Measurements from ENCODE around the gene BAIAP2L1. TPM values are rescaled to one million over a fixed set of nuclear protein-coding genes. Genes with fewer than 3 reads are reported as not detected.

BAIAP2L1 gene
- total RNA-seq, 2 experiments from 2014 or later, result 1.7 to 2.3 TPM

DNA sequence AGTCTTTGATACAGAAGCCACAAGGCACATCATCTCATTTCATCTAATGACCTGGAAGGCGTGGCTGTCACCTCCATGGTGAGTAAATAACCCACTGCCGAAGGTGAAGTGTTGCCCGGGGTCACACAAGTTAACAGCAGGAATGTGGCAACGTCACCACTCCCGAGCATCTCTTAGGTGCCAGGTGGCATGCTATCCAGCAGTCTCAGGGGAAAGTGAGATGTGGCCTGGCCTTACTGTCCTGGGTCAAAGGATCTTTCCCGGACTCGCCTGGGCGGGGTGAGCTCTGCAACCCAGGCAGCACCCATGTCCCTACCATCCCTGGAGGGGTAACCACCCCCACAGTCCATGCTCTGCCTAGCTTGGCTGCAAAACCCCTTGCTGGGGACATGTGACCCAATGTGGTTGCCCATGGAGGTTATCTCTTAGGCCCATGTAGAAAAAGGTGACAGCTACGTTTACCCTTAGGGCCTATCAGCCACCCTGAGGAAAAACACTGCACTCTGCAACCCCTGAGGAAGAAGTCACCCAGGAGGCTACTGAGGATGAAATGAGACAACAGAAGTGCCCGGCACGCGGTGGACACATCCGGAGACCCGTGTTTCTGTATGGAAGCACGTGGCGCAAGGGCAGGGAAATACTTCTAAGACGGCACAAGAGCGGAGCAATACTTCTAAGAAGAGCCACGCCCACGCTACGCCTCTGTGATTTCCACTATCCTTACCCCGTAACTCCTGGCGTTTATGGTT is 52.0 kb downstream of the BAIAP2L1 start:
- intact Hi-C loops (cut with micrococcal nuclease), result no loop called here
- no peak overlapping the region for H3K4me3 Mint-ChIP-seq
- CTCF ChIA-PET, result no interaction called here
- H3K27me3 Mint-ChIP-seq, result peaks cover under 1% of the 10 kb centered on the region
- no peaks in the 10 kb centered on the region for H3K9me3 Mint-ChIP-seq
- ATAC-seq (no peak), DNase-seq (no peak)
- POLR2A ChIA-PET, result no interaction called here
- peaks cover 4% of the 10 kb centered on the region for H3K4me1 Mint-ChIP-seq (ENCODE audit: low read depth)
- TF ChIP-seq, protein P1, sequence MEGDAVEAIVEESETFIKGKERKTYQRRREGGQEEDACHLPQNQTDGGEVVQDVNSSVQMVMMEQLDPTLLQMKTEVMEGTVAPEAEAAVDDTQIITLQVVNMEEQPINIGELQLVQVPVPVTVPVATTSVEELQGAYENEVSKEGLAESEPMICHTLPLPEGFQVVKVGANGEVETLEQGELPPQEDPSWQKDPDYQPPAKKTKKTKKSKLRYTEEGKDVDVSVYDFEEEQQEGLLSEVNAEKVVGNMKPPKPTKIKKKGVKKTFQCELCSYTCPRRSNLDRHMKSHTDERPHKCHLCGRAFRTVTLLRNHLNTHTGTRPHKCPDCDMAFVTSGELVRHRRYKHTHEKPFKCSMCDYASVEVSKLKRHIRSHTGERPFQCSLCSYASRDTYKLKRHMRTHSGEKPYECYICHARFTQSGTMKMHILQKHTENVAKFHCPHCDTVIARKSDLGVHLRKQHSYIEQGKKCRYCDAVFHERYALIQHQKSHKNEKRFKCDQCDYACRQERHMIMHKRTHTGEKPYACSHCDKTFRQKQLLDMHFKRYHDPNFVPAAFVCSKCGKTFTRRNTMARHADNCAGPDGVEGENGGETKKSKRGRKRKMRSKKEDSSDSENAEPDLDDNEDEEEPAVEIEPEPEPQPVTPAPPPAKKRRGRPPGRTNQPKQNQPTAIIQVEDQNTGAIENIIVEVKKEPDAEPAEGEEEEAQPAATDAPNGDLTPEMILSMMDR (IDR thresholded peaks at IDR 0.05), result no peak
- no peaks in the 10 kb centered on the region for H3K36me3 Mint-ChIP-seq (ENCODE audit: low read depth)
- no peak overlapping the region for H3K27ac Mint-ChIP-seq

DNA sequence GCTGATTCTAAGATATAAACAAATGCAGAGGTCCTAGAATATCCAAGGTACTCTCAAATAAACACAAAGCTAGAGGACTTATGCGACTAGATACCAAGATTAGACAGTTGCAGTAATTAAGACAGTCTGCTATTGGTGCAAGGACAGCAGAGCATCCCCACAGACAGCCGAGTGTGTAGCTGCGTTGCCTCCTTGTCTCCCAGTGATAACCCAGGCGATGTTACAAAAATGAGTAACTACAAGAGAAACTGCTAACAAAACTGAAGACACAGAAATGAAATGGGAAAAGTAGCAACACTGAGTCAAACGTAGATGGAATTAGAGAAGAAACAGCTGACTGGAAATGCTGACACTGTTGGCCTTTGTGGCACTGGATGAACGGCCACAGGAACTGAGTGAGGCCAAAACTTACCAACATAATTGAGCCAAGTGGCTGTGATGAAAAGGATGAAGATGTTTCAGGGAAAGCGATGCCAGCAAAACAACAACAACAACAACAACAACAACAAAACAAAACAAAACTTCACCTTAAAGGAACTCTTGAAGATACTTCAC is 54.3 kb downstream of the BAIAP2L1 start:
- TF ChIP-seq, protein P1 (IDR thresholded peaks at IDR 0.05), result no peak
- DNase-seq (no peak), ATAC-seq (no peak)
- Mint-ChIP-seq H3K9me3 (no peaks in the 10 kb centered on the region), H3K27me3 (no peaks in the 10 kb centered on the region), H3K4me1 (ENCODE audit: low read depth) (peaks cover 4% of the 10 kb centered on the region), H3K36me3 (ENCODE audit: low read depth) (no peaks in the 10 kb centered on the region), H3K4me3 (no peak overlapping the region), H3K27ac (no peak overlapping the region)
- intact Hi-C loops (cut with micrococcal nuclease), result no loop called here
- ChIA-PET POLR2A (no interaction called here), CTCF (no interaction called here)

GRCh38 chr7:98341106-98341505 is 59.8 kb downstream of the BAIAP2L1 start:
- no peak for ATAC-seq
- intact Hi-C loops (cut with micrococcal nuclease), result no loop called here
- ChIA-PET CTCF (no interaction called here), POLR2A (no interaction called here)
- DNase-seq, result no peak
- no peaks in the 10 kb centered on the region for H3K27me3 Mint-ChIP-seq
- H3K36me3 Mint-ChIP-seq (ENCODE audit: low read depth), result no peaks in the 10 kb centered on the region
- H3K27ac Mint-ChIP-seq, result no peak overlapping the region
- H3K9me3 Mint-ChIP-seq, result peaks cover 2% of the 10 kb centered on the region
- H3K4me3 Mint-ChIP-seq, result no peak overlapping the region
- TF ChIP-seq, protein P1 (IDR thresholded peaks at IDR 0.05), result no peak
- H3K4me1 Mint-ChIP-seq (ENCODE audit: low read depth), result no peaks in the 10 kb centered on the region

DNA sequence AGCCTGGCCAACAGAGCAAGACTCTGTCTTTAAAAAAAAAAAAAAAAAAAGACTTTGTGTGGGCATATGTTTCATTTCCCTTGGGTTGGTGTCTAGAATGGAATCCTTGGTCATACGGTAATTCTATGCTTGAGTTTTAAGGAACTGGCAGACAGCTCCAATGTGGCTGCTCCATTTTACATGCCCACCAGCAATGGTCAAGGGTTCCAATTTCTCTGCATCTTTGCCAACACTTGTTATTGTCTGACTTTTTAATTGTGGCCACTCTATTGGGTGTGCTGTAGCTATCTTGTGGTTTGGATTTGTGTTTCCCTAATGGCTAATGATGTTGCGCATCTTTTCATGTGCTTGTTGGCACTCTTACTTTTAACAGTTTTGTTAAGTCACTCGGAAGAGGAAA is 61.8 kb downstream of the BAIAP2L1 start:
- ChIA-PET POLR2A (no interaction called here), CTCF (no interaction called here)
- H3K27ac Mint-ChIP-seq, result no peak overlapping the region
- no peaks in the 10 kb centered on the region for H3K4me1 Mint-ChIP-seq (ENCODE audit: low read depth)
- H3K36me3 Mint-ChIP-seq (ENCODE audit: low read depth), result no peaks in the 10 kb centered on the region
- no peaks in the 10 kb centered on the region for H3K27me3 Mint-ChIP-seq
- intact Hi-C loops (cut with micrococcal nuclease), result no loop called here
- DNase-seq, result no peak
- peaks cover 2% of the 10 kb centered on the region for H3K9me3 Mint-ChIP-seq
- TF ChIP-seq, protein P1 (IDR thresholded peaks at IDR 0.05), result no peak
- ATAC-seq, result no peak
- no peak overlapping the region for H3K4me3 Mint-ChIP-seq

DNA sequence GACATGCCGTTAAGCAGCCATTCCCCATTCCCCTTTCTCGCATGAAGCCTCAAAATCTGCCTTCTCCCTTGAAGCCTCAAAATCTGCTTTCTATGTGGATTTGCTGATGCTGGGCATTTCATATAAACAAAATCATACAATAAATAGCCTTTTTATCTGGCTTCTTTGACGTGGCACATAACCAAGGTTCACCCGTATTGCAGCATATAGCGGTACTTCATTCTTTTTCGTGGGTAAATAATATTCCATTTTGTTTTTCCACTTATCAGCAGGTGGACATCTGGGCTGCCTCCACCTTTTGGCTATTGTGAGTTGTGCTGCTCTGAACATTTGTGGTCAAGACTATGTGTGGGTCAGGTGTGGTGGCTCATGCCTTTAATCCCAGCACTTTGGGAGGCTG is 62.4 kb downstream of the BAIAP2L1 start:
- no peaks in the 10 kb centered on the region for H3K27me3 Mint-ChIP-seq
- TF ChIP-seq, protein P1 (IDR thresholded peaks at IDR 0.05), result no peak
- H3K4me3 Mint-ChIP-seq, result no peak overlapping the region
- CTCF ChIA-PET, result no interaction called here
- H3K27ac Mint-ChIP-seq, result no peak overlapping the region
- intact Hi-C loops (cut with micrococcal nuclease), result no loop called here
- POLR2A ChIA-PET, result no interaction called here
- DNase-seq, result no peak
- no peaks in the 10 kb centered on the region for H3K4me1 Mint-ChIP-seq (ENCODE audit: low read depth)
- H3K36me3 Mint-ChIP-seq (ENCODE audit: low read depth), result no peaks in the 10 kb centered on the region
- peaks cover 2% of the 10 kb centered on the region for H3K9me3 Mint-ChIP-seq
- no peak for ATAC-seq

Measured in activated CD8-positive, alpha-beta T cell treated with anti-CD3 and anti-CD28 coated beads for 36 hours (primary cell).